G401.6 (cell line): Measurements from ENCODE around the gene UBE2E3.
"Not testable (repeated sequence)": the region's sequence is repeated elsewhere in the genome, so short reads cannot be mapped to it uniquely, and the experiment has no call there.

Source experiments
- FAIRE-seq: peaks from 2 replicates; lab custom pipeline; 2012; peaks lifted over from hg19 to GRCh38; lab: Jason Lieb, UNC

Gene UBE2E3

GRCh38 chr2:181076658-181077057 lies 96.3 kb downstream of the UBE2E3 start:
- no peak for FAIRE-seq

- peak; percentile 96 for FAIRE-seq
Observed at GRCh38 chr2:181077128-181077709, 96.8 kb downstream of the UBE2E3 start.

- no peak for FAIRE-seq
Observed at GRCh38 chr2:181083140-181083539, 102.7 kb downstream of the UBE2E3 start.

GRCh38 chr2:181085734-181086133 lies 105.3 kb downstream of the UBE2E3 start:
- FAIRE-seq, result no peak

- FAIRE-seq, result not testable (repeated sequence)
Observed at GRCh38 chr2:181091920-181092319, 111.5 kb downstream of the UBE2E3 start.

GRCh38 chr2:181095486-181095885 lies 115.1 kb downstream of the UBE2E3 start:
- FAIRE-seq, result no peak

- FAIRE-seq, result peak; percentile 87
Observed at GRCh38 chr2:181103659-181104058, 123.3 kb downstream of the UBE2E3 start.

- peak; percentile 86 for FAIRE-seq
Observed at GRCh38 chr2:181104512-181105115, 124.2 kb downstream of the UBE2E3 start.

GRCh38 chr2:181105562-181105961 lies 125.2 kb downstream of the UBE2E3 start:
- no peak for FAIRE-seq

GRCh38 chr2:181106229-181106628 lies 125.8 kb downstream of the UBE2E3 start:
- FAIRE-seq, result no peak

- peak; percentile 66 for FAIRE-seq
Observed at GRCh38 chr2:181106789-181107627, 126.6 kb downstream of the UBE2E3 start.

GRCh38 chr2:181107628-181107945 lies 127.2 kb downstream of the UBE2E3 start:
- no peak for FAIRE-seq

GRCh38 chr2:181111059-181111458 lies 130.7 kb downstream of the UBE2E3 start:
- no peak for FAIRE-seq

- FAIRE-seq, result no peak
Observed at GRCh38 chr2:181112916-181113315, 132.5 kb downstream of the UBE2E3 start.
